GM21390 (cell line): Measurements from ENCODE around the gene MEIKIN.

ENCODE experiments used
- ATAC-seq: cut with Tn5 transposase; IDR thresholded peaks from one replicate; pipeline ENCODE4 v1.9.1; 2021; ENCODE audit not compliant: unreplicated experiment

MEIKIN gene

GRCh38 chr5:131776450-131776849 is 169.0 kb downstream of the MEIKIN start:
- no peak for ATAC-seq

- ATAC-seq, result no peak
These were observed 170.7 kb downstream of the MEIKIN start for GRCh38 chr5:131774652-131775367.

GRCh38 chr5:131773805-131774204 is 171.7 kb downstream of the MEIKIN start:
- no peak for ATAC-seq

GRCh38 chr5:131771692-131772091 is 173.8 kb downstream of the MEIKIN start:
- ATAC-seq, result no peak

- ATAC-seq, result no peak
These were observed 175.5 kb downstream of the MEIKIN start for GRCh38 chr5:131769961-131770360.

GRCh38 chr5:131769336-131769735 is 176.1 kb downstream of the MEIKIN start:
- ATAC-seq, result no peak

- ATAC-seq, result no peak
These were observed 177.6 kb downstream of the MEIKIN start for GRCh38 chr5:131767891-131768290.

- ATAC-seq, result no peak
These were observed 178.8 kb downstream of the MEIKIN start for GRCh38 chr5:131766689-131767088.

GRCh38 chr5:131765261-131765660 is 180.2 kb downstream of the MEIKIN start:
- no peak for ATAC-seq

- ATAC-seq, result no peak
These were observed 181.5 kb downstream of the MEIKIN start for GRCh38 chr5:131763968-131764367.

- ATAC-seq, result no peak
These were observed 184.7 kb downstream of the MEIKIN start for GRCh38 chr5:131760793-131761192.

- ATAC-seq, result no peak
These were observed 185.8 kb downstream of the MEIKIN start for GRCh38 chr5:131759704-131760103.

- ATAC-seq, result peak; percentile 40
These were observed 187.0 kb downstream of the MEIKIN start for GRCh38 chr5:131758520-131758900.

- ATAC-seq, result peak; percentile 76
These were observed 187.5 kb downstream of the MEIKIN start for GRCh38 chr5:131757830-131758519.
